Sciatic nerve (tissue), 2 donors: ENCODE data around the gene MFSD6. TPM values are rescaled to one million over a fixed set of nuclear protein-coding genes. Genes with fewer than 3 reads are reported as not detected.
"Not testable (repeated sequence)": the region's sequence is repeated elsewhere in the genome, so short reads cannot be mapped to it uniquely, and the experiment has no call there.

Experiments
- ATAC-seq: fragments of 200-7000 bp; cut with Tn5 transposase; one replicate; pipeline ENCODE4 v1.9.1; 2020; ENCODE audit warnings: mild to moderate bottlenecking, moderate library complexity
- DNase-seq: peaks from one replicate; pipeline ENCODE4 v3.0.0-alpha.2; 2020; ENCODE audit warnings: low spot score
- intact Hi-C: fragments of 100-400 bp; cut with DNase I; formaldehyde crosslinking; loops from one replicate; pipeline ENCODE4 v1.14.2; 2022
- total RNA-seq: library from RNA; stranded (reverse); fragmentation: NEBNext Ultra II Directional; extraction: Animal tissue kit (Norgen Biotek cat#: 25700); gene quantifications from one replicate; pipeline ENCODE4 v1.2.1, GENCODE V29; 2021
- donor health status: DM: no; HTN: no; CAD: no.
- donor health status: DM: no; HTN: no; CAD: no.

Gene MFSD6
- total RNA-seq, 1 donor from 2014 or later: 47.5 TPM

DNA sequence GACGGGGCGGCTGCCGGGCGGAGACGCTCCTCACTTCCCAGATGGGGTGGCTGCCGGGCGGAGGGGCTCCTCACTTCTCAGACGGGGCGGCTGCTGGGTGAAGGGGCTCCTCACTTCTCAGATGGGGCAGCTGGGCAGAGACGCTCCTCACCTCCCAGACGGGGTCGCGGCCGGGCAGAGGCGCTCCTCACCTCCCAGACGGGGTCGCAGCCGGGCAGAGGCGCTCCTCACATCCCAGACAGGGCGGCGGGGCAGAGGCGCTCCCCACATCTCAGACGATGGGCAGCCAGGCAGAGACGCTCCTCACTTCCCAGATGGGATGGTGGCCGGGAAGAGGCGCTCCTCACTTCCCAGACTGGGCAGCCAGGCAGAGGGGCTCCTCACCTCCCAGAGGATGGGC is 22.7 kb downstream of the MFSD6 start:
- DNase-seq, ATAC-seq, intact Hi-C loops: not testable (repeated sequence)

DNA sequence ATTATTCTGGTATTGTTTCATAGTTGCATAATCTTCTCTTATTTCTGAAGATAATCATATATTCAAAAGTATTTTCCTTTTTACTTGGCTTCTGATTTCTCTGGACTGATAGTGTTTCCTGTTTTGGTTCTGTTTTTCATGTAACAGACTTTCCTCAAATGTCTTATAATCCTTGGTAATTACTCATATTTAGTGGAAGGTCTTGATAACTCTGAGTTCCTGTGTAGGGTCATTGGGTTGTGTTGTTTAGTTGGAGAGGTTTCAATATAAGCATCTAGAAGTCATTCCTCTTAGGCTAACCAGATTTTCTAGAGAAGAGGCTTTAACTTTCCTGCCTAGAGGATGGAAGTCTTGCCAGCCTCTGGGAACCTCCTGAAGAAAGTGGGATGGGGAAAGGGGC is 23.8 kb downstream of the MFSD6 start:
- intact Hi-C loops: no loop called here
- peak; percentile 78 for ATAC-seq

DNA sequence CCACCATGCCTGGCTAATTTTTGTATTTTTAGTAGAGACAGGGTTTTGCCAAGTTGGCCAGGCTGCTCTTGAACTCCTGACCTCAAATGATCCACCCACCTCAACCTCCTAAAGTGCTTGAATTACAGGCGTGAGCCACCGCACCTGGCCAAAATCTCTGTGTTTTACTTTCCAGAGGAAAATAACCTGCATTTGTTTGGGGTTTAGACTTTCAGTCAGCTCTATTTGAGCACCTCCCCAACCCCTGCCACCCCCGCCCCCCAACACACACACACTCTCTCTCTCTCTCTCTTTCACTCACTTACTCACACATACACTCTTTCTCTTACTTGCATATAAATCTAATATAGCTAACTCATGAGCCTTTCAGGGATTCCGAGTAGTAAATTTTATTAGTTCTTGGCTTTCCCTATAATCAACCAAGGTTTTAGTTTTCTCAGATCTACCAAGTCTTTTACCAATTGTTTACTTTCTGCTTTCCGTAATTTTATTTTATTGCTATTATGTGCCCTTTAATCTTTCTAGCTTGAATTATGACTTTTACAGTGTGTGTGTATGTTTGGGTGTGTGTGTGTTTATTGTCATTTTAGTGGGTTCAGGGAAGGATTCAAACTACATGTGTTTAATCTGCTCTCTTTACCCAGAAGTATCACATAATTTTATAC is 24.5 kb downstream of the MFSD6 start:
- DNase-seq (no peak), ATAC-seq (no peak)
- intact Hi-C loops: no loop called here

More for the DNA sequence above, 23.8 kb downstream of the MFSD6 start:
- DNase-seq: no peak

- no peak for DNase-seq
Measured at GRCh38 chr2:190435031-190435670, 27.0 kb downstream of the MFSD6 start.

GRCh38 chr2:190436557-190436956 is 28.4 kb downstream of the MFSD6 start:
- intact Hi-C loops: no loop called here

More at GRCh38 chr2:190435031-190435670, 27.0 kb downstream of the MFSD6 start:
- intact Hi-C loops: no loop called here
- no peak for ATAC-seq

DNA sequence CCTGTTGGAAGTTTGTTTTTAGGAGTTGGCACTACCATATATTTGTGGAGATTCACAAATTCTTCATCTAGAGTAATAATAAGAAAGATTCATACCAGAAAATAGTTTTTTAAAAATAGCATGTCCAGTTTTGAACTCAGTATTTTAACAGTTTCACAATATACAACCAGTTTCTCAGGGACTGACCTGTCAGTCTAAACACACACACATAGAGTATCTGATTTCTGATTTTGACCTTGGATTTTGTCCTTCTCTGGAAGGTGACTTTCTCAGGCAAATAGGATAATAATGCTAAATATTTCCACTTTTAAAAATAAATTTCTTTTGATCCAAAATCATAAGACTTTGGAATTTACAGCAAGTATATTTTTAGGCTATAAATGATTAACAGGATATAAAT is 32.0 kb downstream of the MFSD6 start:
- DNase-seq (no peak), ATAC-seq (no peak)
- intact Hi-C loops: no loop called here

More at GRCh38 chr2:190436557-190436956, 28.4 kb downstream of the MFSD6 start:
- no peak for ATAC-seq
- DNase-seq: no peak

DNA sequence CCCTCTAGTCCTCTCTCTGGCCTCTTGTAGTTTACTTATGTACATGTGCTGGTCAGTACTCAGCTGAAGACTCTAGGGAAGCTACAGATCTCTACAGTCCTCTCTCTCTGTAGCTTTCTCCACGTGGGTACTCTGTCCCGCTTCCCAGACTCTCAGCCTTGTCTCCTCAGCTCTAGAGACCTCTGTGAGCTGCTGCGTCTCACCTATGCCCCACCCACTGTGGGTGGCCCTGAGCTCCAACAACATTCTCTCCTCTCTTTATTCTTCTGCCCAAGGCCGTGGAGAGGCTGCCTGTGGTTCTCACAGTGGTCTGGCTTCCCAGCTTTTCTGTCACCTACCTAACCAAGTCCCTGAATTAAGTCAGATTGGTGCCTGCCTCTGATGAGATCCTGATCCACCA is 33.4 kb downstream of the MFSD6 start:
- peak; percentile 28 for ATAC-seq
- intact Hi-C loops: no loop called here
- DNase-seq: no peak

GRCh38 chr2:190443055-190443454 is 34.9 kb downstream of the MFSD6 start:
- ATAC-seq: no peak
- DNase-seq: no peak
- intact Hi-C loops: no loop called here

DNA sequence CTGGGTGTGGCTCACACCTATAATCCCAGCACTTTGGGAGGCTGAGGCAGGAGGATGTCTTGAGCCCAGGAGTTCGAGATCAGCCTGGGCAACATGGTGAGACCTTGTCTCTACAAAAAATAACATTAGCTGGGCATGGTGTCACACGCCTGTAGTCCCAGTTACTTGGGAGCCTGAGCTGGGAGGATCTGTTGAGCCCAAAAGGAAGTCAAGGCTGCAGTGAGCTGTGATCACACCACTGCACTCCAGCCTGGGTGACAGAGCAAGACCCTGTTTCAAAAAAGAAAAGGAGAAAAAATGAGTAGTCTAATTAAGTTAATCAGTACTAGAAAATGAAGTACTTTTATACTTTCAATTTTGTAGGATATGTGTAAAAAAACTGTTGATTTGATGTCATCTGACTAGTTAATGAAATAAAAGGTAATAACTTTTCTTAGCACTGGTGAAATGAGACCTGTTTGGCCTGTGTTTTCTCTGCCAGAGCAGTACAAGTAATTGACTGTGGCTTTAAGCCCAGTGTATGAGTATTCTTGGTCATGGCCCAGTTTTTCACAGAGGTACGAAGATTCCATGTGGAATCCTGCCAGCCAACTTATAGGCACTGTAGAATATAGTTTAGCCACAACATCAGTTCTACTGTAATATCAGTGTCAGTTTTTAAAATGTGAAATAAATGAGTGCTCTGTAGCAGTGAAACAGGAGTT is 35.8 kb downstream of the MFSD6 start:
- ATAC-seq (no peak), DNase-seq (no peak)
- intact Hi-C loops: no loop called here

DNA sequence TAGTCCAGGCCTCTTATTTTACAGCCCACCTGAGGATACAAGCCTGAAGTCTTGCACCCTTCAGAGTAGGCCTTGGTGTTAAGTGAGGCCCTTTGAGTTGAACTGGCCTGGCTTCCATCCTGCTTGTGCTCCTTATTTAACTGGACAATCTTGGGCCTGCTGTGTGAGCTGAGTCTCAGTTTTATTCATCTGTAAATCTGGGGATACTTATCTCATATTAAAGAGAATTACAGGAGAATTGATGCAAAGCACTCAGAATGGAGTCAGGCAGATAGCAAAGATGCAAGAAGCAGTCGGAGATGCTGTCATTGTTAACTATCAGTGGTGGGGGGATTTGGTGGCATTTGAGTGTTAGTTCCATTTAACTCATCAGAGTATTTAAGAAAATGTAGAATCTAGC is 36.8 kb downstream of the MFSD6 start:
- no peak for ATAC-seq
- intact Hi-C loops: no loop called here
- no peak for DNase-seq

- intact Hi-C loops: no loop called here
- DNase-seq (no peak), ATAC-seq (no peak)
Measured at GRCh38 chr2:190446193-190446592, 38.0 kb downstream of the MFSD6 start.

DNA sequence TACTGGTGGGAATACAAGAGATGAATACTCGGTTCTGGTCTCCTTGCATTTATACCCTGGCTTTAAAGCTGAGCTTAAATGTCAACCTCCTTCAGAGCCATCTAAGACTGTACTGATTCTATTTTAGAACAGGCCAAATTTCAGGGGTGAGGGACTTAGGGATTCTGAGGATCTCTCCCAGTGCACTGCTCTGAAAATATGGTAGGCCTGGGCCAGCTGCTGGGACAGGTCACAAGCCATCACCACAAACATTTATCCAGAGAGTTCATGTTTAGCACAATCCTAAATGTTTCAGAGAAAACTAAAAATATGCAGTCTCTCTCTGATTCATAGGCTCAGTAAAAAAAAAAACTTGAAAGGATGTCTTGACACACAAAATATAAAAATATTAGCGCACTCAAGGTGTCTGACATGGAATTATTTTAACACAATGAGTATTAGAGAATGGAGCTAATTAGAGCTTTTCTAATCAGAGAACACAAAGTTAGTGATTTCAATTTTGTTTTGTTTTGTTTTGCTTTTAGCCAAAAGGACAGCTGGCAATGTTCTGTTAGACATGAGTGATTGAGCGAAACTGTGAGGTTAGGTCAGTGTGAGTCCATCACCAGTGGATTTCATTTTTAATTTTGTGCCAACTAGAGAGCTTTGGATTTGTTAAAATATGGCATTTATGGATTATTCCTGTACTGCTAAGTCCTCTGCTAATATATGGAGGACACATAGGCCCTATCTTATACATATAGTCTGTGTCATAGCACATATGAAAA is 38.8 kb downstream of the MFSD6 start:
- intact Hi-C loops: no loop called here
- ATAC-seq (peak; percentile 36), DNase-seq (no peak)

DNA sequence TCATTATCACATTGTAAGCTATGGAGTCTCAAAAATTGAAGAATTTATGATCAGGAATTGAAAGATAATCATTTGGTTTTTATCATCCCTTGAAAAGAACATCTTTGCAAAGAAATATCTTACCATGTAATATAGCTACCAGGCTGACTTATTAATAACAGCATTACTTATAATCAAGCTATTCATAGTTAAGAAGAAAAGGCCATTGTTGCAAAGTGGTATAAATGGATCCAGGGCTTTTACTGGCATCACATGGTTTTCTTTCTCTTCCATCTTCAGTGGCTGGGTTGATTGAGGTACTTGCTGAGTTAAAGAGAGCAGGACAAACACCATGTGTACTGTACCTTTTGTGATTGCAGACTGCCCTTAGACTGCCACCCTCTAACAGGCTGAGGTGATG is 39.6 kb downstream of the MFSD6 start:
- DNase-seq (no peak), ATAC-seq (no peak)
- intact Hi-C loops: no loop called here

GRCh38 chr2:190449925-190450324 is 41.8 kb downstream of the MFSD6 start:
- ATAC-seq (no peak), DNase-seq (no peak)
- intact Hi-C loops: no loop called here

DNA sequence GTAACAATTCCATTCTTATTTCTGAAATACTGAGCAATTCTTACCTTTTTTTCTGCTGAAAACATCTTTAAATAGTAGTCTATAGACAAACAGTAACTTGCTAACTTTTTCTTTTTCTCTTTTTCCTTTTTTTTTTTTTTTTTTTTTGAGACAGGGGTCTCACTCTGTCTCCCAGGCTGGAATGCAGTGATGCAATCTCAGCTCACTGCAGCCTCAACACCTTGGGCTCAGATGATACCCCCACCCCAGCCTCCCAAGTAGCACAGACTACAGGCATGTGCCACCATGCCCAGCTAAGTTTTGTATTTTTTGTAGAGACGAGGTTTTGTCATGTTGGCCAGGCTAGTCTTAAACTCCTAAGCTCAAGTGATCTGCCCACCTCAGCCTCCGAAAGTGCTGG is 42.2 kb downstream of the MFSD6 start:
- ATAC-seq (no peak), DNase-seq (no peak)
- intact Hi-C loops: no loop called here

- ATAC-seq (peak; percentile 51), DNase-seq (no peak)
- intact Hi-C loops: no loop called here
Measured at GRCh38 chr2:190451561-190452176, 43.5 kb downstream of the MFSD6 start.

DNA sequence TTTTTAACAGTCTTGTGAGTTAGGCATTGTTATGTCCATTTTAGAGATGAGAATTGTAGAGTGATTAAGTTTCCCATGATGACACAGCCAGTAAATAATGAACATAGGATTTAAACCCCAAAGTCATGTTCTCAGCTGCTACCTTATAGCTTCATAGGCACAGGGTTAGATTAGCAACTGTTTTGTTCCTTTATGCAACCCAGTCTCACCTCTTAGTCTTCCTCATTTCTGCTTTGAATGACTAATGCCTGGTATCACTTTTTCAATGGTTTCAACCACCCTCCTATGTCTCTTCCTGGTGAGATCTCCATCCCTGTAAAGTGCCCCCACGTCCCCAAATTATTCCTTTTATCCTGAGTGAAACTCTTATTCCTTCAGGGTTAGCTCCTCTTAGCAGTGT is 44.3 kb downstream of the MFSD6 start:
- DNase-seq (no peak), ATAC-seq (no peak)
- intact Hi-C loops: no loop called here

- intact Hi-C loops: no loop called here
- ATAC-seq (no peak), DNase-seq (no peak)
Measured at GRCh38 chr2:190454795-190455194, 46.6 kb downstream of the MFSD6 start.
